ENCODE measurements around the gene SLC39A11.

- TF ChIP-seq EZH2 (IDR thresholded peaks at IDR 0.05) (no peak), EZH2phosphoT487 (IDR thresholded peaks at IDR 0.05) (no peak)
- TF ChIP-seq, protein P1, sequence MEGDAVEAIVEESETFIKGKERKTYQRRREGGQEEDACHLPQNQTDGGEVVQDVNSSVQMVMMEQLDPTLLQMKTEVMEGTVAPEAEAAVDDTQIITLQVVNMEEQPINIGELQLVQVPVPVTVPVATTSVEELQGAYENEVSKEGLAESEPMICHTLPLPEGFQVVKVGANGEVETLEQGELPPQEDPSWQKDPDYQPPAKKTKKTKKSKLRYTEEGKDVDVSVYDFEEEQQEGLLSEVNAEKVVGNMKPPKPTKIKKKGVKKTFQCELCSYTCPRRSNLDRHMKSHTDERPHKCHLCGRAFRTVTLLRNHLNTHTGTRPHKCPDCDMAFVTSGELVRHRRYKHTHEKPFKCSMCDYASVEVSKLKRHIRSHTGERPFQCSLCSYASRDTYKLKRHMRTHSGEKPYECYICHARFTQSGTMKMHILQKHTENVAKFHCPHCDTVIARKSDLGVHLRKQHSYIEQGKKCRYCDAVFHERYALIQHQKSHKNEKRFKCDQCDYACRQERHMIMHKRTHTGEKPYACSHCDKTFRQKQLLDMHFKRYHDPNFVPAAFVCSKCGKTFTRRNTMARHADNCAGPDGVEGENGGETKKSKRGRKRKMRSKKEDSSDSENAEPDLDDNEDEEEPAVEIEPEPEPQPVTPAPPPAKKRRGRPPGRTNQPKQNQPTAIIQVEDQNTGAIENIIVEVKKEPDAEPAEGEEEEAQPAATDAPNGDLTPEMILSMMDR (IDR thresholded peaks at IDR 0.05), result no peak
Measured at GRCh38 chr17:73066148-73066884, 26.2 kb downstream of the SLC39A11 start.
